ENCODE data around the gene RPL38. TPM values are rescaled to one million over a fixed set of nuclear protein-coding genes. Genes with fewer than 3 reads are reported as not detected.
"Not testable (repeated sequence)": the region's sequence is repeated elsewhere in the genome, so short reads cannot be mapped to it uniquely, and the experiment has no call there.

Gene RPL38
- total and polyA plus RNA-seq, 2 experiments from 2014 or later: 176 to 986 TPM

- no peak overlapping the region for H3K4me2 ChIP-seq (ENCODE audit: unreplicated experiment)
- WGBS, 2 experiments (ENCODE audit: low coverage in 1 of 2, low lambda C conversion rate in 2 of 2, missing lambda C conversion rate in 2 of 2): 50% methylated on average over 9 of the region's 9 CpGs
- no peaks in the 10 kb centered on the region for H4K20me1 ChIP-seq (ENCODE audit: insufficient read depth)
- no peak overlapping the region for H3K4me3 ChIP-seq
- no peaks in the 10 kb centered on the region for H3F3A ChIP-seq (ENCODE audit: insufficient read depth)
- in situ Hi-C loops (cut with MboI): no loop called here
- no peak for DNase-seq
- no peaks in the 10 kb centered on the region for H3K36me3 ChIP-seq (ENCODE audit: low read depth)
- H2AFZ ChIP-seq: no peak overlapping the region
- no peaks in the 10 kb centered on the region for H3K9me3 ChIP-seq (ENCODE audit: low read depth)
- no peak overlapping the region for H3K27ac ChIP-seq
- peaks cover 19% of the 10 kb centered on the region; the same call in 1 of the 2 replicates for H3K27me3 ChIP-seq (replicated peaks; ENCODE audit: insufficient read depth)
- no peaks in the 10 kb centered on the region for H3K79me2 ChIP-seq (ENCODE audit: insufficient read depth)
- no peaks in the 10 kb centered on the region for H3K9me2 ChIP-seq (ENCODE audit: insufficient read depth)
- H3K4me1 ChIP-seq (ENCODE audit: insufficient read depth): no peaks in the 10 kb centered on the region
- TF ChIP-seq EZH2 (IDR thresholded peaks at IDR 0.05; ENCODE audit: insufficient read depth, poor library complexity, severe bottlenecking) (no peak), EZH2phosphoT487 (IDR thresholded peaks at IDR 0.05; ENCODE audit: insufficient read depth, low read depth) (no peak)
- no peak overlapping the region for H3K9ac ChIP-seq
Measured at GRCh38 chr17:74183411-74183810, 20.1 kb upstream of the RPL38 start.

DNA sequence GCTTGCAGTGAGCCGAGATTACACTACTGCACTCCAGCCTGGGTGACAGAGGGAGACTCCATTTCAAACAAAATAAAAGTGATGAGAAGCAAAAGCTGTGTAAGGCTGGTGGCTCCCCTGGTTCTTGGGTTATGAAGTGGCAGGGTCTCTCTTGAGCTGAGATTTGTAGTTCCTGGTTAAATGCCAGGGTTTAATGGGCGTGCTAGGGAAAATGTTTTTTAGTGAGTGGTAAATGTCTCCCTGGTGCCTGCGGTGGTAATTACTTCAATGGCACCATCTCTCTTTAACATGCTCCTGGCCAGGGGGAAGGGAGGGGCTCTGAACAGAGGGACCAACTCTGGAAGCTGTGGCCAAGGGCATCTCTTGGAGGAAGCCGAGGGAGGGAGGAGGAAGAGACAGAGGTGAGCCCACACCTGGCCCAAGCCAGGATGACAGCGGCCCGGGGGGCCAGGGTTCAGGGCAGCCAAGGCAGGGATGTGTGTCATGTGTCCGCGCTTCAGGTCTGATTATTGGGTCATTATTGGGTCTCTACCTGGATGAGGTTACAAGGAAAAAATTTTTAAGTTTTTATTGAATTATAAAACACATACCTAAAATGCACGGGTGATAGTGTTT is 17.8 kb upstream of the RPL38 start:
- Histone ChIP-seq H3F3A (ENCODE audit: insufficient read depth) (no peaks in the 10 kb centered on the region), H3K79me2 (ENCODE audit: insufficient read depth) (no peaks in the 10 kb centered on the region), H4K20me1 (ENCODE audit: insufficient read depth) (no peaks in the 10 kb centered on the region), H3K9ac (no peak overlapping the region), H3K4me2 (ENCODE audit: unreplicated experiment) (no peak overlapping the region), H2AFZ (no peak overlapping the region), H3K36me3 (ENCODE audit: low read depth) (no peaks in the 10 kb centered on the region), H3K9me3 (ENCODE audit: low read depth) (no peaks in the 10 kb centered on the region), H3K4me1 (ENCODE audit: insufficient read depth) (no peaks in the 10 kb centered on the region), H3K9me2 (ENCODE audit: insufficient read depth) (no peaks in the 10 kb centered on the region), H3K27ac (no peak overlapping the region), H3K4me3 (no peak overlapping the region), H3K27me3 (replicated peaks; ENCODE audit: insufficient read depth) (peaks cover 11% of the 10 kb centered on the region; the same call in 1 of the 2 replicates)
- in situ Hi-C loops (cut with MboI): no loop called here
- no peak for TF ChIP-seq EZH2 (IDR thresholded peaks at IDR 0.05; ENCODE audit: insufficient read depth, poor library complexity, severe bottlenecking)
- no peak for TF ChIP-seq EZH2phosphoT487 (IDR thresholded peaks at IDR 0.05; ENCODE audit: insufficient read depth, low read depth)
- WGBS, 2 experiments (ENCODE audit: low coverage in 1 of 2, low lambda C conversion rate in 2 of 2, missing lambda C conversion rate in 2 of 2): 52 to 55% methylated on average over 9 of the region's 9 CpGs
- no peak for DNase-seq

- no peaks in the 10 kb centered on the region for H3K9me3 ChIP-seq (ENCODE audit: low read depth)
- no peak for DNase-seq
- no peaks in the 10 kb centered on the region for H3K9me2 ChIP-seq (ENCODE audit: insufficient read depth)
- TF ChIP-seq EZH2phosphoT487 (IDR thresholded peaks at IDR 0.05; ENCODE audit: insufficient read depth, low read depth): no peak
- TF ChIP-seq EZH2 (IDR thresholded peaks at IDR 0.05; ENCODE audit: insufficient read depth, poor library complexity, severe bottlenecking): no peak
- no peak overlapping the region for H3K4me2 ChIP-seq (ENCODE audit: unreplicated experiment)
- no peak overlapping the region for H3K27ac ChIP-seq
- no peak overlapping the region for H2AFZ ChIP-seq
- H3K4me3 ChIP-seq: no peak overlapping the region
- WGBS, 2 experiments (ENCODE audit: low coverage in 1 of 2, low lambda C conversion rate in 2 of 2, missing lambda C conversion rate in 2 of 2): 57 to 58% methylated on average over 15 to 20 of the region's 20 CpGs
- no peaks in the 10 kb centered on the region for H3K36me3 ChIP-seq (ENCODE audit: low read depth)
- no peaks in the 10 kb centered on the region for H4K20me1 ChIP-seq (ENCODE audit: insufficient read depth)
- in situ Hi-C loops (cut with MboI): no loop called here
- H3K27me3 ChIP-seq (replicated peaks; ENCODE audit: insufficient read depth): peaks cover 11% of the 10 kb centered on the region; the same call in 1 of the 2 replicates
- no peaks in the 10 kb centered on the region for H3K79me2 ChIP-seq (ENCODE audit: insufficient read depth)
- H3F3A ChIP-seq (ENCODE audit: insufficient read depth): no peaks in the 10 kb centered on the region
- H3K4me1 ChIP-seq (ENCODE audit: insufficient read depth): no peaks in the 10 kb centered on the region
- no peak overlapping the region for H3K9ac ChIP-seq
Measured at GRCh38 chr17:74186498-74186897, 17.0 kb upstream of the RPL38 start.

DNA sequence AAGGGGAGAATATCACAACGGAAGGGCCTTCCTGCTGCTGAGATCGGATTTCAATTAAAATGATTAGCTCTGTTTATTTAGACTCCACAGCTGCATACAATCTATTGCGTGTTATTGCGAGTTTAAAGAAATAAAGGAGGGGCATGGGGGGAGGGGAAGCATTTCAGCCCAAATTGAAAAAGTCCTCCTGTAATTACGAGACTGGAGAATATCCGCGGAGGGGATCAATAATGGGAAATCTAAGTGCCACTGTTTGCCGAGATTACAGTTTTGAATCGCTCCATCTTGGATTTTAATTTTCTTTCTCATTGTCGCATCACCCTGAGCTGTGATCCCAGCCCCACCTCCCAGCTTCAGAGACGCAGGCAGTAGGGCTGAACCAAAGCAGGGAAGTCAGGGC is 15.7 kb upstream of the RPL38 start:
- no peaks in the 10 kb centered on the region for H3K9me3 ChIP-seq (ENCODE audit: low read depth)
- no peak overlapping the region for H3K4me2 ChIP-seq (ENCODE audit: unreplicated experiment)
- DNase-seq: no peak
- H3K27ac ChIP-seq: no peak overlapping the region
- no peaks in the 10 kb centered on the region for H3F3A ChIP-seq (ENCODE audit: insufficient read depth)
- no peak overlapping the region for H3K9ac ChIP-seq
- in situ Hi-C loops (cut with MboI): no loop called here
- no peaks in the 10 kb centered on the region for H4K20me1 ChIP-seq (ENCODE audit: insufficient read depth)
- H3K4me3 ChIP-seq: no peak overlapping the region
- TF ChIP-seq EZH2 (IDR thresholded peaks at IDR 0.05; ENCODE audit: insufficient read depth, poor library complexity, severe bottlenecking) (no peak), EZH2phosphoT487 (IDR thresholded peaks at IDR 0.05; ENCODE audit: insufficient read depth, low read depth) (no peak)
- 11 to 12% methylated on average over 11 of the region's 11 CpGs for WGBS, 2 experiments (ENCODE audit: low coverage in 1 of 2, low lambda C conversion rate in 2 of 2, missing lambda C conversion rate in 2 of 2)
- H3K9me2 ChIP-seq (ENCODE audit: insufficient read depth): no peaks in the 10 kb centered on the region
- H3K79me2 ChIP-seq (ENCODE audit: insufficient read depth): no peaks in the 10 kb centered on the region
- peaks cover 11% of the 10 kb centered on the region; the same call in 1 of the 2 replicates for H3K27me3 ChIP-seq (replicated peaks; ENCODE audit: insufficient read depth)
- no peak overlapping the region for H2AFZ ChIP-seq
- no peaks in the 10 kb centered on the region for H3K4me1 ChIP-seq (ENCODE audit: insufficient read depth)
- H3K36me3 ChIP-seq (ENCODE audit: low read depth): no peaks in the 10 kb centered on the region

DNA sequence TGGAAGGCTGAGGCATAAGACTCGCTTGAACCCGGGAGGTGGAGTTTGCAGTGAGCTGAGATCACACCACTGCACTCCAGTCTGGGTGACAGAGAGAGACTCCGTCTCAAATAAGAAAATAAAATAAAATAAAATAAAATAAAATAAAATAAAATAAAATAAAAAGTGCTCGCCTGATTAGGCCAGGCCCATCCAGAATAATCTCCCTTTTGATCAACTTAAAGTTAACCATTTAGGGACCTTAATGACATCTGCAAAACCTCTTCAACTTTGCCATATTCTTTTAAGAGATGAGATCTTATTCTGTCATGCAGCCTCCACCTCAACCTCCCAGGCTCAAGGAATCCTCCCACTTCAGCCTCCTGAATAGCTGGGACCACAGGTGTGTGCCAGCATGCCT is 14.8 kb upstream of the RPL38 start:
- in situ Hi-C loops (cut with MboI); H3K4me1 ChIP-seq (ENCODE audit: insufficient read depth); H3K4me3 ChIP-seq; H4K20me1 ChIP-seq (ENCODE audit: insufficient read depth); H3K36me3 ChIP-seq (ENCODE audit: low read depth); DNase-seq; H3F3A ChIP-seq (ENCODE audit: insufficient read depth); H3K9ac ChIP-seq; H3K9me3 ChIP-seq (ENCODE audit: low read depth); H3K79me2 ChIP-seq (ENCODE audit: insufficient read depth); H2AFZ ChIP-seq; H3K27ac ChIP-seq; H3K9me2 ChIP-seq (ENCODE audit: insufficient read depth); H3K4me2 ChIP-seq (ENCODE audit: unreplicated experiment): not testable (repeated sequence)
- 39 to 40% methylated on average over 4 of the region's 4 CpGs for WGBS, 2 experiments (ENCODE audit: low coverage in 1 of 2, low lambda C conversion rate in 2 of 2, missing lambda C conversion rate in 2 of 2)
- 0 out of 2 replicates have a peak, but pooled peaks cover 11% of the 10 kb centered on the region for H3K27me3 ChIP-seq (replicated peaks; ENCODE audit: insufficient read depth)
